HCT116 (cell line): ENCODE results near the gene CCDC146.
"Not testable (repeated sequence)": the region's sequence is repeated elsewhere in the genome, so short reads cannot be mapped to it uniquely, and the experiment has no call there.

Experiments
- ATF3 ChIP-seq: IDR thresholded peaks from 2 replicates; pipeline ENCODE4 v1.6.1; 2012
- CEBPB ChIP-seq: IDR thresholded peaks from 2 replicates; pipeline ENCODE4 v1.6.1; 2012; ENCODE audit warnings: low read depth
- CTCF ChIP-seq, 3 experiments: fragments of 200-600 bp in 1 of 3; sonication (generic) in 1 of 3; IDR thresholded peaks in 2 of 3; conservative IDR thresholded peaks in 1 of 3; 2 replicates each; pipeline ENCODE4 v1.5.1; 2012 to 2017; ENCODE audit warnings: low read depth in 2 of 3, low read length in 2 of 3, antibody characterized with exemption in 1 of 3, borderline replicate concordance in 1 of 3, control low read depth in 1 of 3, mild to moderate bottlenecking in 1 of 3, mixed read lengths in 1 of 3, mixed run types in 1 of 3, moderate library complexity in 1 of 3; ENCODE audit not compliant: insufficient read depth in 1 of 3
- EGR1 ChIP-seq: IDR thresholded peaks from 2 replicates; pipeline ENCODE4 v1.6.1; 2012; ENCODE audit warnings: low read depth
- EZH2 ChIP-seq: fragments of 200-600 bp; sonication (generic); IDR thresholded peaks from 2 replicates; pipeline ENCODE4 v1.6.1; 2017; ENCODE audit warnings: antibody characterized with exemption, mixed run types
- JUND ChIP-seq: IDR thresholded peaks from 2 replicates; pipeline ENCODE4 v1.6.1; 2012
- MAX ChIP-seq: IDR thresholded peaks from 2 replicates; pipeline ENCODE4 v1.6.1; 2012
- POLR2A ChIP-seq: IDR thresholded peaks from 2 replicates; pipeline ENCODE4 v1.7.0; 2011; ENCODE audit warnings: borderline replicate concordance; ENCODE audit not compliant: insufficient read depth, insufficient read length; ENCODE audit errors: extremely low read depth
- POLR2AphosphoS5 ChIP-seq: IDR thresholded peaks from 2 replicates; pipeline ENCODE4 v1.6.1; 2011; ENCODE audit warnings: mild to moderate bottlenecking, low read depth, low read length, moderate library complexity
- RAD21 ChIP-seq: IDR thresholded peaks from 2 replicates; pipeline ENCODE4 v1.6.1; 2012; ENCODE audit warnings: low read depth, mild to moderate bottlenecking
- REST ChIP-seq: IDR thresholded peaks from 2 replicates; pipeline ENCODE4 v1.6.1; 2012; ENCODE audit warnings: low read depth
- SIN3A ChIP-seq: IDR thresholded peaks from 2 replicates; pipeline ENCODE4 v1.6.1; 2012; ENCODE audit warnings: low read depth

GRCh38 chr7:77138668-77139067 lies 16.3 kb downstream of the CCDC146 start:
- not testable (repeated sequence) for TF ChIP-seq CEBPB; POLR2AphosphoS5; CTCF (IDR thresholded peaks at IDR 0.05 in 2 of 3, conservative IDR thresholded peaks at IDR 0.05 in 1 of 3; ENCODE audit: borderline replicate concordance in 1 of 3, insufficient read depth in 1 of 3, low read depth in 2 of 3, low read length in 2 of 3); EGR1; ATF3; SIN3A; MAX; JUND; REST; POLR2A; RAD21; EZH2
